H9 (cell line): ENCODE measurements around the gene SOX3. TPM values are rescaled to one million over a fixed set of nuclear protein-coding genes. Genes with fewer than 3 reads are reported as not detected.
A peak's percentile ranks its signal among the peaks of the same experiment; 100 is the strongest.

Experiments used
- DNase-seq: peaks from one replicate; pipeline ENCODE4 v3.0.0-alpha.2; 2017
- H2AFZ ChIP-seq: one replicate; pipeline ENCODE4 v1.6.1; 2013; ENCODE audit warnings: mild to moderate bottlenecking, low read length, control low read depth, moderate library complexity
- H2AK5ac ChIP-seq: 2 replicates; pipeline ENCODE4 v1.6.1; 2013; ENCODE audit warnings: low read length, control low read depth, mixed read lengths; ENCODE audit not compliant: insufficient read length
- H2BK120ac ChIP-seq: one replicate; pipeline ENCODE4 v1.6.1; 2013; ENCODE audit warnings: low read depth, mild to moderate bottlenecking, low read length, control low read depth, inconsistent platforms; ENCODE audit not compliant: poor library complexity, severe bottlenecking
- H2BK12ac ChIP-seq: 2 replicates; pipeline ENCODE4 v1.6.1; 2013; ENCODE audit warnings: low read length, control low read depth, mixed read lengths, low read depth; ENCODE audit not compliant: insufficient read length
- H2BK15ac ChIP-seq: 2 replicates; pipeline ENCODE4 v1.6.1; 2013; ENCODE audit warnings: low read depth, low read length, control low read depth
- H2BK20ac ChIP-seq: one replicate; pipeline ENCODE4 v1.6.1; 2013; ENCODE audit warnings: low read depth, mild to moderate bottlenecking, low read length, control low read depth, inconsistent platforms; ENCODE audit not compliant: poor library complexity, severe bottlenecking
- H2BK5ac ChIP-seq: 2 replicates; pipeline ENCODE4 v1.6.1; 2013; ENCODE audit warnings: low read length, control low read depth, mixed read lengths; ENCODE audit not compliant: insufficient read length
- H3K14ac ChIP-seq: 2 replicates; pipeline ENCODE4 v1.6.1; 2013; ENCODE audit warnings: low read length, control low read depth; ENCODE audit not compliant: insufficient read depth
- H3K18ac ChIP-seq: 2 replicates; pipeline ENCODE4 v1.6.1; 2013; ENCODE audit warnings: low read depth, mild to moderate bottlenecking, mixed read lengths, low read length, control low read depth; ENCODE audit not compliant: insufficient read length
- H3K23ac ChIP-seq: 2 replicates; pipeline ENCODE4 v1.6.1; 2013; ENCODE audit warnings: low read length, control low read depth, mixed read lengths, low read depth; ENCODE audit not compliant: insufficient read length
- H3K23me2 ChIP-seq: 2 replicates; pipeline ENCODE4 v1.6.1; 2013; ENCODE audit warnings: low read depth, mild to moderate bottlenecking, mixed read lengths, low read length, control low read depth; ENCODE audit not compliant: insufficient read length, poor library complexity, severe bottlenecking
- H3K27ac ChIP-seq: 2 replicates; pipeline ENCODE4 v1.5.1; 2013; ENCODE audit warnings: low read length, control low read depth, mixed read lengths, low read depth; ENCODE audit not compliant: insufficient read length
- H3K27me3 ChIP-seq: 2 replicates; pipeline ENCODE4 v1.6.1; 2013; ENCODE audit warnings: low read length, control low read depth, inconsistent platforms; ENCODE audit not compliant: insufficient read depth
- H3K4ac ChIP-seq: 2 replicates; pipeline ENCODE4 v1.6.1; 2013; ENCODE audit warnings: low read depth, mild to moderate bottlenecking, control low read depth, inconsistent platforms, low read length, moderate library complexity
- H3K4me1 ChIP-seq: 2 replicates; pipeline ENCODE4 v1.6.1; 2013; ENCODE audit warnings: low read length, control low read depth, inconsistent platforms; ENCODE audit not compliant: insufficient read depth
- H3K4me2 ChIP-seq: 2 replicates; pipeline ENCODE4 v1.6.1; 2013; ENCODE audit warnings: low read length, control low read depth, mixed read lengths; ENCODE audit not compliant: insufficient read length, insufficient read depth
- H3K56ac ChIP-seq: 2 replicates; pipeline ENCODE4 v1.6.1; 2013; ENCODE audit warnings: low read depth, mild to moderate bottlenecking, mixed read lengths, low read length, control low read depth; ENCODE audit not compliant: insufficient read length
- H3K79me1 ChIP-seq: 2 replicates; pipeline ENCODE4 v1.6.1; 2013; ENCODE audit warnings: low read depth, mild to moderate bottlenecking, moderate library complexity, low read length, control low read depth, inconsistent platforms; ENCODE audit not compliant: insufficient read depth, poor library complexity, severe bottlenecking
- H3K79me2 ChIP-seq: 2 replicates; pipeline ENCODE4 v1.6.1; 2013; ENCODE audit warnings: low read length, control low read depth, inconsistent platforms; ENCODE audit not compliant: insufficient read depth
- H3K9ac ChIP-seq: 2 replicates; pipeline ENCODE4 v1.6.1; 2013; ENCODE audit warnings: low read length, control low read depth, mixed read lengths; ENCODE audit not compliant: insufficient read length; ENCODE audit errors: extremely low read depth
- H3K9me3 ChIP-seq: one replicate; pipeline ENCODE4 v1.6.1; 2013; ENCODE audit warnings: low read depth, low read length, inconsistent platforms; ENCODE audit not compliant: control insufficient read depth
- H3T11ph ChIP-seq: one replicate; pipeline ENCODE4 v1.6.1; 2013; ENCODE audit warnings: mild to moderate bottlenecking, low read length, control low read depth, inconsistent platforms
- H4K20me1 ChIP-seq: one replicate; pipeline ENCODE4 v1.6.1; 2013; ENCODE audit not compliant: control insufficient read depth, insufficient read length, insufficient read depth
- H4K5ac ChIP-seq: 2 replicates; pipeline ENCODE4 v1.6.1; 2013; ENCODE audit warnings: low read depth, mild to moderate bottlenecking, mixed read lengths, low read length, control low read depth; ENCODE audit not compliant: insufficient read length
- H4K8ac ChIP-seq: replicated peaks from 2 replicates; pipeline ENCODE4 v1.6.1; 2013; ENCODE audit warnings: low read length, control low read depth, mixed read lengths, low read depth; ENCODE audit not compliant: insufficient read length
- H4K91ac ChIP-seq: 2 replicates; pipeline ENCODE4 v1.6.1; 2013; ENCODE audit warnings: low read depth, mild to moderate bottlenecking, moderate library complexity, mixed read lengths, low read length, control low read depth; ENCODE audit not compliant: insufficient read length
- H3K27ac Mint-ChIP-seq, 3 experiments: 2 replicates in 2 of 3; 3 replicates in 1 of 3; pipeline ENCODE4 v1.8.0; 2020 to 2021; ENCODE audit warnings: mixed read lengths in 3 of 3, mild to moderate bottlenecking in 1 of 3, moderate library complexity in 1 of 3
- H3K27me3 Mint-ChIP-seq: 2 replicates; pipeline ENCODE4 v1.8.0; 2021; ENCODE audit warnings: low read depth, mild to moderate bottlenecking, moderate library complexity, mixed read lengths
- H3K36me3 Mint-ChIP-seq, 3 experiments: 2 replicates in 2 of 3; 3 replicates in 1 of 3; pipeline ENCODE4 v1.8.0; 2020 to 2021; ENCODE audit warnings: low read depth in 3 of 3, mixed read lengths in 3 of 3; ENCODE audit not compliant: insufficient read depth in 1 of 3
- H3K4me1 Mint-ChIP-seq, 2 experiments: 2 replicates each; pipeline ENCODE4 v1.8.0; 2020; ENCODE audit warnings: mixed read lengths in 2 of 2
- H3K4me3 Mint-ChIP-seq, 2 experiments: 2 replicates in 1 of 2; 3 replicates in 1 of 2; pipeline ENCODE4 v1.8.0; 2020 to 2021; ENCODE audit warnings: mild to moderate bottlenecking in 2 of 2, mixed read lengths in 2 of 2, moderate library complexity in 1 of 2
- H3K9me3 Mint-ChIP-seq, 2 experiments: 2 replicates in 1 of 2; 3 replicates in 1 of 2; pipeline ENCODE4 v1.8.0; 2020; ENCODE audit warnings: mild to moderate bottlenecking in 2 of 2, mixed read lengths in 2 of 2, moderate library complexity in 1 of 2
- CTCF ChIP-seq: fragments of 200-600 bp; sonication (generic); conservative IDR thresholded peaks from 3 replicates; pipeline ENCODE4 v1.8.0; 2021; ENCODE audit warnings: antibody characterized with exemption, mild to moderate bottlenecking
- WGBS: extraction: QIAGEN DNeasy Blood & Tissue Kit; methylation state at CpG from one replicate; pipeline ENCODE4 v1.1.7; 2013; ENCODE audit warnings: missing lambda C conversion rate, low lambda C conversion rate, mixed read lengths; ENCODE audit not compliant: insufficient read length; ENCODE audit errors: extremely low coverage; 5-methylcytosine and 5-hydroxymethylcytosine counted together
- total RNA-seq: library from RNA; stranded (reverse); gene quantifications from 2 replicates; pipeline ENCODE4 v1.2.1, GENCODE V29; 2021

Gene SOX3
- total RNA-seq, 1 experiment from 2014 or later, result 7.7 TPM

GRCh38 chrX:140510306-140510676 is 5.4 kb upstream of the SOX3 start:
- H3K36me3 Mint-ChIP-seq, result peaks cover 0 to 2% (median 0%) of the 10 kb centered on the region in 3 experiments; a peak in 1 of 7 replicates

More at GRCh38 chrX:140510306-140510676, 5.4 kb upstream of the SOX3 start:
- WGBS, result no CpG with 5 or more reads among the region's 12 CpGs
- no peak overlapping the region for H3K23ac ChIP-seq
- no peak overlapping the region for H3K27ac ChIP-seq
- no peaks in the 10 kb centered on the region for H3K9me3 ChIP-seq
- H2BK5ac ChIP-seq, result no peak overlapping the region
- Mint-ChIP-seq H3K4me1 (peaks cover 45 to 49% of the 10 kb centered on the region in 2 experiments), H3K4me3 (peak overlapping the region; percentile 55 to 71), H3K27me3 (peaks cover 83% of the 10 kb centered on the region), H3K9me3 (peaks cover 0 to 4% of the 10 kb centered on the region in 2 experiments; a peak in 2 of 5 replicates), H3K27ac (no peak overlapping the region)
- no peak overlapping the region for H2BK120ac ChIP-seq
- H3K18ac ChIP-seq, result no peak overlapping the region
- H2AK5ac ChIP-seq, result no peak overlapping the region
- no peak overlapping the region; the same call in 1 of the 2 replicates for H3K14ac ChIP-seq
- no peak overlapping the region for H4K91ac ChIP-seq
- peak; percentile 67 for TF ChIP-seq CTCF
- H2AFZ ChIP-seq, result no peak overlapping the region
- H3K23me2 ChIP-seq, result peaks cover 12% of the 10 kb centered on the region
- H4K8ac ChIP-seq, result no peak overlapping the region
- peak overlapping the region; percentile 38 for H3K4me2 ChIP-seq
- H3K4ac ChIP-seq, result no peak overlapping the region
- H2BK20ac ChIP-seq, result no peak overlapping the region
- no peaks in the 10 kb centered on the region for H3K79me2 ChIP-seq
- H3K79me1 ChIP-seq, result no peaks in the 10 kb centered on the region
- DNase-seq, result no peak
- H3K9ac ChIP-seq, result no peak overlapping the region
- no peak overlapping the region for H3T11ph ChIP-seq
- H2BK15ac ChIP-seq, result no peak overlapping the region
- peaks cover 18% of the 10 kb centered on the region; the same call in 1 of the 2 replicates for H3K27me3 ChIP-seq
- H3K4me1 ChIP-seq, result no peaks in the 10 kb centered on the region; the same call in 1 of the 2 replicates
- no peak overlapping the region for H3K56ac ChIP-seq
- H2BK12ac ChIP-seq, result no peak overlapping the region
- H4K20me1 ChIP-seq, result no peaks in the 10 kb centered on the region
- no peak overlapping the region for H4K5ac ChIP-seq
